ENCODE data around the gene LNX2.

GRCh38 chr13:27622102-27622820 lies 1.9 kb upstream of the LNX2 start:
- TF ChIP-seq CTCF (IDR thresholded peaks at IDR 0.05) (peak in 2 of 7 experiments; percentile 15 to 26), POLR2A (IDR thresholded peaks at IDR 0.05) (no peak)
